Right lobe of liver (tissue), 6 donors: ENCODE measurements around the gene SLC13A5. TPM values are rescaled to one million over a fixed set of nuclear protein-coding genes. Genes with fewer than 3 reads are reported as not detected.
A peak's percentile ranks its signal among the peaks of the same experiment; 100 is the strongest.

ENCODE experiments used
- ATAC-seq, 4 donors: fragments of 200-7000 bp; cut with Tn5 transposase; one replicate each; pipeline ENCODE4 v1.9.1; 2020; ENCODE audit warnings: mild to moderate bottlenecking in 4 of 4, moderate library complexity in 4 of 4
- DNase-seq, 3 donors: peaks; one replicate each; pipeline ENCODE4 v3.0.0-alpha.2; 2020
- H3K27ac ChIP-seq, 3 donors: fragments of 200-600 bp; one replicate each; pipeline ENCODE4 v1.8.0; 2022
- H3K27me3 ChIP-seq, 2 donors: fragments of 200-600 bp; one replicate each; pipeline ENCODE4 v1.8.0; 2022
- H3K36me3 ChIP-seq, 4 donors: fragments of 200-600 bp; sonication (generic) in 1 of 4; one replicate each; pipeline versions ENCODE4 v1.5.1 to v1.8.0; 2017 to 2022; ENCODE audit warnings: control low read depth in 1 of 4
- H3K4me1 ChIP-seq, 4 donors: fragments of 200-600 bp; sonication (generic) in 1 of 4; one replicate each; pipeline versions ENCODE4 v1.5.1 to v1.8.0; 2017 to 2022; ENCODE audit warnings: control low read depth in 1 of 4
- H3K4me3 ChIP-seq, 3 donors: fragments of 200-600 bp; one replicate each; pipeline ENCODE4 v1.8.0; 2022
- H3K9me3 ChIP-seq, 4 donors: fragments of 200-600 bp; sonication (generic) in 1 of 4; one replicate each; pipeline versions ENCODE4 v1.5.1 to v1.8.0; 2017 to 2022; ENCODE audit warnings: control low read depth in 1 of 4
- POLR2A ChIP-seq: fragments of 450-650 bp; IDR thresholded peaks from one replicate; pipeline ENCODE4 v1.6.1; 2017; ENCODE audit warnings: antibody characterized with exemption, mild to moderate bottlenecking
- WGBS: methylation state at CpG from one replicate; pipeline ENCODE4 v1.1.6; 2018; ENCODE audit warnings: low coverage, low lambda C conversion rate; ENCODE audit not compliant: insufficient coverage; ENCODE audit errors: missing lambda C conversion rate; 5-methylcytosine and 5-hydroxymethylcytosine counted together
- intact Hi-C, 2 donors: fragments of 100-400 bp; cut with DNase I; formaldehyde crosslinking; loops; one replicate each; pipeline versions ENCODE4 v1.11.2 to v1.14.1; 2022
- total RNA-seq, 6 experiments: library from RNA; depleted of rRNA in 2 of 6; stranded (reverse); fragments of >200 nt in 2 of 6; fragmentation: NEBNext Ultra II Directional in 3 of 6; extraction: Animal tissue kit (Norgen Biotek cat#: 25700) in 3 of 6; gene quantifications; one replicate each; pipeline versions ENCODE4 v1.1.0 to v1.2.4, GENCODE V29; 2016 to 2023
- TF ChIP-seq, protein P1 (sequence below), 4 donors: fragments of 200-600 bp in 3 of 4; fragments of 450-650 bp in 1 of 4; IDR thresholded peaks; one replicate each; pipeline versions ENCODE4 v1.5.1 to v1.8.0; 2016 to 2022; ENCODE audit warnings: antibody characterized with exemption in 4 of 4, mild to moderate bottlenecking in 2 of 4
- donor health status: DM: no; HTN: yes; CAD: no.
- donor health status: DM: no; HTN: no; CAD: no.
- donor health status: DM: no; HTN: no; CAD: no.
- donor health status: DM: no; HTN: yes; CAD: no.
- donor health status: DM: no; HTN: yes; CAD: no.

Gene SLC13A5
- total RNA-seq, 6 experiments from 2014 or later, result 142 to 383 (median 264) TPM

DNA sequence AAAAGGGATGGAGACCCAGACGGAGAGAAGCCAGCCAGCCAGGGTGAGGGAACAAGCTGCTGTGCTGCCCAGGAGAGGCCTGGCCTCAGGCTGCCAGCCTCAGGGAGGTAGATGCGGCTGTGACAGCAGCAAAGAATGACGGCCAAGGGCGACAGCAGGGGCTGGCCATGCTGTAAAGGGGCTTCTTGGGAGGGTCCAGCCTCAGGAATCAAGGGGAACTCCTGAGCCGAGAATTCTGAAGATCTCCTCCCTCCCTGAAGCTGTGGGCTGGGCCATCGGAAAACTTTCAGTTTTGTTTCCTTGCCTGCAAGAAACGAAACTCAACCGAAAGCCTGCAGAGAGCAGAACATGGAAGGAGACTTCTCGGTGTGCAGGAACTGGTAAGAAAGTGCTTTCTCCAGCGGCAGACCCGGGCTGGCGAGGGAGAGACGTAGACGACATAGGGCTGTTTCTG is 42.6 kb upstream of the SLC13A5 start, which contains the start of gene XAF1:
XAF1 (plus strand) TSS at position 316 of the 454 bp plus-strand sequence; CDS start at position 349, 33 bp downstream.
- Histone ChIP-seq H3K27me3 (no peaks in the 10 kb centered on the region), H3K9me3 (no peaks in the 10 kb centered on the region), H3K4me3 (peak within 1 kb of the TSS; percentile 59 to 70 (median 64)), H3K36me3 (peaks cover 0 to 17% (median 9%) of the 10 kb centered on the region in 4 donors), H3K27ac (peak within 1 kb of the TSS; percentile 91 to 97 (median 92)), H3K4me1 (peaks cover 0 to 46% (median 17%) of the 10 kb centered on the region in 4 donors)
- WGBS, result 2% methylated on average over 13 of the region's 14 CpGs
- intact Hi-C loops, result no loop called here
- peak; percentile 34 to 61 (median 54) for ATAC-seq
- DNase-seq, result peak in 2 of 3 donors; percentile 40 to 51
- TF ChIP-seq, protein P1, sequence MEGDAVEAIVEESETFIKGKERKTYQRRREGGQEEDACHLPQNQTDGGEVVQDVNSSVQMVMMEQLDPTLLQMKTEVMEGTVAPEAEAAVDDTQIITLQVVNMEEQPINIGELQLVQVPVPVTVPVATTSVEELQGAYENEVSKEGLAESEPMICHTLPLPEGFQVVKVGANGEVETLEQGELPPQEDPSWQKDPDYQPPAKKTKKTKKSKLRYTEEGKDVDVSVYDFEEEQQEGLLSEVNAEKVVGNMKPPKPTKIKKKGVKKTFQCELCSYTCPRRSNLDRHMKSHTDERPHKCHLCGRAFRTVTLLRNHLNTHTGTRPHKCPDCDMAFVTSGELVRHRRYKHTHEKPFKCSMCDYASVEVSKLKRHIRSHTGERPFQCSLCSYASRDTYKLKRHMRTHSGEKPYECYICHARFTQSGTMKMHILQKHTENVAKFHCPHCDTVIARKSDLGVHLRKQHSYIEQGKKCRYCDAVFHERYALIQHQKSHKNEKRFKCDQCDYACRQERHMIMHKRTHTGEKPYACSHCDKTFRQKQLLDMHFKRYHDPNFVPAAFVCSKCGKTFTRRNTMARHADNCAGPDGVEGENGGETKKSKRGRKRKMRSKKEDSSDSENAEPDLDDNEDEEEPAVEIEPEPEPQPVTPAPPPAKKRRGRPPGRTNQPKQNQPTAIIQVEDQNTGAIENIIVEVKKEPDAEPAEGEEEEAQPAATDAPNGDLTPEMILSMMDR (IDR thresholded peaks at IDR 0.05), result no peak
- TF ChIP-seq POLR2A, result peak; percentile 55

DNA sequence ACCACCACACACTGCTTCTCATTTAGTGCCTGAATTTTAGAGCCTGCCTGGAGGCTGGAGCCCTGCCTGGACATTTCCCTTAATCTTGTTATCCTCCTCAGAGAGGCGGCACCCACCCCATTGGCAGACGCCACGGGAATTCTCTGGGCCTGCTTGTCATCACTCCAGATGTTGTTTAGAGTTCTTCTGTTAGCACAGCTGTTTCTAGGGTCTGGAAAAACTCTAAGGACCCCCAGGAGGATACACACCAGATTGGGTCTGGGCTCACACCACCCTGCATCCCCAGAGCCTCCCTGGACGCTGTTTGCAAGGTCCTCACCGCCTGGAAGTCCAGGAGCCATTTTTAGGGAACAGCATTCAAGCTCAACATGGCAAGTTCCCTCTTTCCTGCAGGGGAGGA is 42.1 kb upstream of the SLC13A5 start:
- H3K36me3 ChIP-seq, result peaks cover 0 to 12% (median 6%) of the 10 kb centered on the region in 4 donors
- no peaks in the 10 kb centered on the region for H3K27me3 ChIP-seq
- WGBS, result 60% methylated on average over 3 of the region's 5 CpGs
- no peaks in the 10 kb centered on the region for H3K9me3 ChIP-seq
- ATAC-seq, result no peak
- peaks cover 0 to 51% (median 17%) of the 10 kb centered on the region in 4 donors for H3K4me1 ChIP-seq
- H3K27ac ChIP-seq, result peak overlapping the region; percentile 91 to 97 (median 92)
- no peak for DNase-seq
- peak overlapping the region; percentile 59 to 70 (median 64) for H3K4me3 ChIP-seq
- TF ChIP-seq, protein P1 (IDR thresholded peaks at IDR 0.05), result no peak
- TF ChIP-seq POLR2A, result no peak
- intact Hi-C loops, result no loop called here

DNA sequence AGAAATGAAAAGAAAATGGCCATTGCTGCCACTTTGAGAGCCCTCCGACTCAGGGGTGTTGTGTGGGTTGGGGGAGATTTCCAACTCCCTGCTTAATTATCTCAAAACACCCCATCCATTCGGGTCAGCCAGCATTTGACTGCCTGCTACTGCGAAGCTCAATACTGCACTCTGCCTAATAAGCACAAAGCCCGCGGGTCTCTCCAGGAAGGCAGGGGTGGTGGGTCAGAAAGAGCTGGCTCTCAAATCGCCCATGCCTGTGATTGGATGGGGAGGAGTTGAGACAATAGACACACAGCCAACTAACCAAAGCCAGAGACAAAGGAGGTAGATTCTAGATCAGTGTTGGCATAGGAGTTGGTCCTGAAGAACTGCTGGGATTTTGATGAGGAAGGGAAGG is 40.4 kb upstream of the SLC13A5 start:
- DNase-seq (no peak), ATAC-seq (no peak)
- Histone ChIP-seq H3K4me3 (no peak overlapping the region), H3K36me3 (peaks cover 0 to under 1% (median 0%) of the 10 kb centered on the region in 4 donors), H3K27me3 (no peaks in the 10 kb centered on the region), H3K27ac (peak overlapping the region; percentile 83 to 89 (median 88)), H3K9me3 (no peaks in the 10 kb centered on the region), H3K4me1 (peaks cover 0 to 51% (median 17%) of the 10 kb centered on the region in 4 donors)
- WGBS, result 93% methylated on average over 6 of the region's 6 CpGs
- intact Hi-C loops, result no loop called here
- TF ChIP-seq, protein P1 (IDR thresholded peaks at IDR 0.05), result no peak
- no peak for TF ChIP-seq POLR2A

DNA sequence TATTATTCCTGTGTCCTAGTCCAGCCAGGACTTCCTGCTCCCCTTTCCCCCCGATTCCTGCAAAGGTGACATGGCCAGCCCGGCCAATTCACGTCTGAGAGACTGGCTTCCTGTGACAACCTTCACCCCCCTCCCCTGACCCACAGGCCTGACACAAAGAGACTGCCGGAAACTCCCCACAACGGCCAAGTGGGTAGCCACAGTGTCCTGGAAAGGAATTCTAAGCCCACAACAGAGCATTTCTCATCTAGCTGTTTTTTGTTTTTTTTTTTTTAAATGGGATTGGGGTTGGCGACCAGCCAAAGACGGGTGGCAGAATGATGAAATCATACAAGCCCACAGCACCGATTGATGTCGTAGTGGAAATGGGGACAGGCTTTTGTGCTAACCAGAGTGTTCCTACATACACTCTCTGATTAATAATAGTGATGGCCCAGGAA is 39.9 kb upstream of the SLC13A5 start:
- Histone ChIP-seq H3K27me3 (no peaks in the 10 kb centered on the region), H3K9me3 (no peaks in the 10 kb centered on the region), H3K36me3 (no peaks in the 10 kb centered on the region), H3K4me1 (peaks cover 0 to 51% (median 17%) of the 10 kb centered on the region in 4 donors), H3K4me3 (no peak overlapping the region), H3K27ac (peak overlapping the region; percentile 83 to 89 (median 88))
- intact Hi-C loops, result no loop called here
- WGBS, result 6% methylated on average over 7 of the region's 9 CpGs
- ATAC-seq (peak; percentile 51 to 68 (median 60)), DNase-seq (peak in 2 of 3 donors; percentile 59 to 79)
- TF ChIP-seq POLR2A, result no peak
- TF ChIP-seq, protein P1 (IDR thresholded peaks at IDR 0.05), result no peak
